Hepatocyte (in vitro differentiated cells): Measurements from ENCODE around the gene PCDH11Y.
"Not testable (repeated sequence)": the region's sequence is repeated elsewhere in the genome, so short reads cannot be mapped to it uniquely, and the experiment has no call there.

Experiments
- CTCF ChIP-seq: fragments of 200-600 bp; sonication (generic); IDR thresholded peaks from 2 replicates; pipeline ENCODE4 v1.5.1; 2016; ENCODE audit warnings: antibody characterized with exemption, mild to moderate bottlenecking; ENCODE audit not compliant: poor library complexity
- EZH2 ChIP-seq: fragments of 200-600 bp; sonication (generic); IDR thresholded peaks from 2 replicates; pipeline ENCODE4 v1.6.1; 2016; ENCODE audit warnings: antibody characterized with exemption, mild to moderate bottlenecking, borderline replicate concordance

GRCh38 chrY:5708727-5709126 is 708.6 kb downstream of the PCDH11Y start:
- not testable (repeated sequence) for TF ChIP-seq CTCF, EZH2
